Caco-2 (cell line): Measurements from ENCODE around the gene BOD1L2. TPM values are rescaled to one million over a fixed set of nuclear protein-coding genes. Genes with fewer than 3 reads are reported as not detected.

Experiments used
- BruUV-seq: library from RNA; stranded (reverse); fragments of 400-500 nt; replicated peaks from 2 replicates; lab custom pipeline; 2021; lab: Mats Ljungman, UMichigan
- CTCF ChIA-PET: fragments of 300-600 bp; sonication (Branson Sonifier 250); formaldehyde crosslinking; loops from one replicate; lab custom pipeline; 2022; ENCODE audit warnings: antibody characterized with exemption; lab: Charles Lee
- POLR2A ChIA-PET: fragments of 300-600 bp; sonication (Branson Sonifier 250); formaldehyde crosslinking; loops from one replicate; lab custom pipeline; 2022; ENCODE audit warnings: antibody characterized with exemption; lab: Charles Lee
- DNase-seq, 2 experiments: peaks; one replicate each; pipeline versions ENCODE4 v3.0.0 to v3.0.0-alpha.2; 2020 to 2022
- H3K27me3 ChIP-seq: replicated peaks from 2 replicates; pipeline ENCODE4 v1.6.0; 2011; ENCODE audit warnings: low read length; ENCODE audit not compliant: control insufficient read depth, insufficient read depth
- H3K36me3 ChIP-seq: 2 replicates; pipeline ENCODE4 v1.5.1; 2011; ENCODE audit warnings: low read length; ENCODE audit not compliant: control insufficient read depth, insufficient read depth
- H3K4me1 ChIP-seq: fragments of 250-450 bp; sonication (Bioruptor Pico); 2 replicates; pipeline ENCODE4 v1.5.1; 2020; ENCODE audit warnings: mild to moderate bottlenecking
- H3K4me3 ChIP-seq: 2 replicates; pipeline ENCODE4 v1.5.1; 2011; ENCODE audit warnings: low read depth, mild to moderate bottlenecking, control low read depth, low read length
- H3K9me3 ChIP-seq: fragments of 250-450 bp; sonication (Bioruptor Pico); 2 replicates; pipeline ENCODE4 v1.5.1; 2020; ENCODE audit warnings: mild to moderate bottlenecking, moderate library complexity
- H3K27ac Mint-ChIP-seq: one replicate; pipeline ENCODE4 v1.8.0; 2022; ENCODE audit warnings: mixed read lengths; ENCODE audit not compliant: unreplicated experiment
- H3K27me3 Mint-ChIP-seq: one replicate; pipeline ENCODE4 v1.8.0; 2022; ENCODE audit warnings: mixed read lengths; ENCODE audit not compliant: insufficient read depth, unreplicated experiment
- H3K36me3 Mint-ChIP-seq: one replicate; pipeline ENCODE4 v1.8.0; 2022; ENCODE audit warnings: mild to moderate bottlenecking, mixed read lengths; ENCODE audit not compliant: insufficient read depth, unreplicated experiment
- H3K4me1 Mint-ChIP-seq: one replicate; pipeline ENCODE4 v1.8.0; 2022; ENCODE audit warnings: low read depth, mixed read lengths; ENCODE audit not compliant: unreplicated experiment
- H3K4me3 Mint-ChIP-seq: one replicate; pipeline ENCODE4 v1.8.0; 2022; ENCODE audit warnings: mild to moderate bottlenecking, moderate library complexity, mixed read lengths; ENCODE audit not compliant: unreplicated experiment
- H3K9me3 Mint-ChIP-seq: one replicate; pipeline ENCODE4 v1.8.0; 2022; ENCODE audit warnings: mixed read lengths; ENCODE audit not compliant: unreplicated experiment
- CTCF ChIP-seq, 2 experiments: fragments of 200-600 bp in 1 of 2; IDR thresholded peaks; 1 replicate in 1 of 2; 2 replicates in 1 of 2; pipeline versions ENCODE4 v1.5.1 to v1.8.0; 2011 to 2022; ENCODE audit warnings: antibody characterized with exemption in 1 of 2, control low read depth in 1 of 2, inconsistent platforms in 1 of 2, low read depth in 1 of 2, low read length in 1 of 2, mild to moderate bottlenecking in 1 of 2, moderate library complexity in 1 of 2; ENCODE audit not compliant: insufficient read depth in 1 of 2, severe bottlenecking in 1 of 2, unreplicated experiment in 1 of 2
- intact Hi-C: fragments of 100-400 bp; cut with micrococcal nuclease; formaldehyde crosslinking; loops from one replicate; pipeline ENCODE4 v1.10.0; 2022; ENCODE audit not compliant: unreplicated experiment
- total RNA-seq: library from RNA; stranded (reverse); gene quantifications from 2 replicates; pipeline ENCODE4 v1.2.3, GENCODE V29; 2022

The BOD1L2 gene
- total RNA-seq, 1 experiment from 2014 or later = not detected

GRCh38 chr18:57185434-57185833 is 38.5 kb downstream of the BOD1L2 start:
- no peaks in the 10 kb centered on the region for H3K4me1 ChIP-seq
- no peak for TF ChIP-seq CTCF (IDR thresholded peaks at IDR 0.05; ENCODE audit: insufficient read depth in 1 of 2, low read depth in 1 of 2, low read length in 1 of 2, severe bottlenecking in 1 of 2, unreplicated experiment in 1 of 2)
- ChIA-PET CTCF (no interaction called here), POLR2A (no interaction called here)
- no peak for DNase-seq
- no peak overlapping the region for H3K4me3 Mint-ChIP-seq
- BruUV-seq = no TSS peak
- H3K9me3 ChIP-seq = no peaks in the 10 kb centered on the region
- H3K4me1 Mint-ChIP-seq = no peaks in the 10 kb centered on the region
- no peaks in the 10 kb centered on the region for H3K27me3 Mint-ChIP-seq
- no peak overlapping the region for H3K27ac Mint-ChIP-seq
- no peaks in the 10 kb centered on the region for H3K36me3 Mint-ChIP-seq
- H3K9me3 Mint-ChIP-seq = peaks cover 11% of the 10 kb centered on the region
- no peak overlapping the region for H3K4me3 ChIP-seq
- intact Hi-C loops = no loop called here
- H3K27me3 ChIP-seq = no peaks in the 10 kb centered on the region
- H3K36me3 ChIP-seq = no peaks in the 10 kb centered on the region

- H3K4me3 ChIP-seq = no peak overlapping the region
- TF ChIP-seq CTCF (IDR thresholded peaks at IDR 0.05; ENCODE audit: insufficient read depth in 1 of 2, low read depth in 1 of 2, low read length in 1 of 2, severe bottlenecking in 1 of 2, unreplicated experiment in 1 of 2) = no peak
- intact Hi-C loops = no loop called here
- Mint-ChIP-seq H3K4me3 (no peak overlapping the region), H3K27me3 (no peaks in the 10 kb centered on the region), H3K9me3 (peaks cover 11% of the 10 kb centered on the region), H3K4me1 (no peaks in the 10 kb centered on the region), H3K27ac (no peak overlapping the region), H3K36me3 (no peaks in the 10 kb centered on the region)
- POLR2A ChIA-PET = no interaction called here
- DNase-seq = no peak
- no peaks in the 10 kb centered on the region for H3K4me1 ChIP-seq
- H3K9me3 ChIP-seq = no peaks in the 10 kb centered on the region
- H3K36me3 ChIP-seq = no peaks in the 10 kb centered on the region
- no TSS peak for BruUV-seq
- CTCF ChIA-PET = no interaction called here
- H3K27me3 ChIP-seq = no peaks in the 10 kb centered on the region
These were observed 42.1 kb downstream of the BOD1L2 start for GRCh38 chr18:57188851-57189557.

GRCh38 chr18:57190026-57190425 is 43.1 kb downstream of the BOD1L2 start:
- H3K4me1 ChIP-seq = no peaks in the 10 kb centered on the region
- no peaks in the 10 kb centered on the region for H3K36me3 ChIP-seq
- Mint-ChIP-seq H3K4me3 (no peak overlapping the region), H3K9me3 (peaks cover 10% of the 10 kb centered on the region), H3K36me3 (no peaks in the 10 kb centered on the region), H3K27me3 (no peaks in the 10 kb centered on the region), H3K4me1 (no peaks in the 10 kb centered on the region), H3K27ac (no peak overlapping the region)
- no peak for DNase-seq
- H3K4me3 ChIP-seq = no peak overlapping the region
- intact Hi-C loops = no loop called here
- BruUV-seq = no TSS peak
- TF ChIP-seq CTCF (IDR thresholded peaks at IDR 0.05; ENCODE audit: insufficient read depth in 1 of 2, low read depth in 1 of 2, low read length in 1 of 2, severe bottlenecking in 1 of 2, unreplicated experiment in 1 of 2) = no peak
- H3K27me3 ChIP-seq = no peaks in the 10 kb centered on the region
- H3K9me3 ChIP-seq = no peaks in the 10 kb centered on the region
- ChIA-PET POLR2A (no interaction called here), CTCF (no interaction called here)
